ENCODE results near the gene OGFOD2.

Gene OGFOD2

DNA sequence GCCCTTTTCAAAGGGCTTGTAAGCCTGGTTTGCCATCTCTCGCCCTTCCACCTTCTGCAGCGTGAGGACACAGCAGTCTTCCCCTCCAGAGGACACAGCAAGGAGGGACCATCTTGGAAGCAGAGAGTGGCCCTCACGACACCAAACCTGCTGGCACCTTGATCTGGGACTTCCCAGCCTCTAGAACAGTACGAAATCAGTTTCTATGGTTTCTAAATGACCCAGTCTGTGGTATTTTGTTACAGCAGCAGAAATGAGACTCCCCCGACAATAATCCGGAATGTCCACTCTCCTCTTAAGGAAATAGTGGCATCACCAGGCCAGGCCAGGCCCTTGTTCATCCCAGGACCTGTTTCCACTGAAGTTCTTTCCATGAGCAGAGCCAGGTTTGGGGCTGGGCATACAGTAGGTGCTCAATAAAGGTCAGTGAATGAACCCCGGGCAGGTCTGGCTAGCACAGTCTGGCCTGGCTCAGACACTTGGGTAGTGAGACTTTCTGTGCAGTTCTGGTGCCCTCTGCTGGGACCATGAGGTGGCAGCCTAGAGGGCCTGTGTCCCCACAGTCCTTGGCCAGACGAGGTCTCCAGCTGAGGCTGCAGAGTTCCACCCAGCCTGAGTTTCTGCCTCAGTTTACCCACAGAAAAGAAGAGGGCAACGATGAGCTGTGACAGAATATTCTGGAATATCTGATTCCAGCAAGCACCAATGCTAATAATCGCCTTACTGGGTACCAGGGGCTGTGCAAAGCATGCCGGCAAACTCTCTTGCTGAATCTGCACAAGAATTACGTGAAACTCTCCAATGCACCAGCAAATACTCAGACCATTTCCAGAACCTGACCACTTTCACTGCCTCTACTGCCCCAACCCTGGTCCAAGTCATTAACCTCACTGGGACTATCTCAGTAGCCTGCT, 22.8 kb upstream of the OGFOD2 start:
- DNase-seq, result peak; percentile 32

DNA sequence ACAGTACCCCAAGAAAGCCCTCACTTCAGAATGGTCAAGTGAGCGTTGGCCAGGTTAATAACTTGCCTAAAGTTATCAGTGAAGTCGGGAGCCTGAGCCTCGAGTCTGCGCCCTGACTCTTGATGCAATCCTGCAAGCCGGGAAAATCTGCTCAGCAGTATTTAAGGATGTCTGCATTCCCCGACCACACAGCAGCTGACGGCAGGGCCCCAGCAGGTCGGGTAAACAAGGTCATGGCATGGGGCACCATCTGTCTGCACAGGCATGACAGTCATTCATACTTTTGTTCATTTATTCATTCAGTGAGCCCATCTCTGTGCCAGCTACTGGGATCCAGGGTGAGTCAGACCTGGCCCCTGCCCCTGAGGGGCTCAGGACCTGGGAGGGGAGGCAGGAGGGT, 19.9 kb upstream of the OGFOD2 start:
- DNase-seq, result no peak

DNA sequence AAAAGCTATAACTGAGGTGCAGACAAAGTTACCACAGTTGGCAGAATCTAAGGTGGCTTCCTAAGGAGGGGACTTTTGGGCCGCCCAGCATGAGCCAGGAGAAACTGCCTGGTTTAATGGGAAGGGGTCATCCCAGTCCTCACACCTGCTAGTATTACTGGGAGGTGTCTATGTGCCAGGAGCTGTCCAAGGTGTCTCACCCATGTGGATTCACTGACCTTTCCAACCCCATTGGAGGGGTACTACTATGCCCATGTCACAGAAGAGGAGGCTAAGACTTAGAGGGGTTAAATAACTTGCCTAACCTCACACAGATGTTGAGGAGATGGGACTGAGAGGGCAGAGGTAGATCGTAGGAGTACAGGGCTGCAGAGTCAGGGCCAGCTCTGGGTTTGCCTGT, 19.0 kb upstream of the OGFOD2 start:
- no peak for DNase-seq

DNA sequence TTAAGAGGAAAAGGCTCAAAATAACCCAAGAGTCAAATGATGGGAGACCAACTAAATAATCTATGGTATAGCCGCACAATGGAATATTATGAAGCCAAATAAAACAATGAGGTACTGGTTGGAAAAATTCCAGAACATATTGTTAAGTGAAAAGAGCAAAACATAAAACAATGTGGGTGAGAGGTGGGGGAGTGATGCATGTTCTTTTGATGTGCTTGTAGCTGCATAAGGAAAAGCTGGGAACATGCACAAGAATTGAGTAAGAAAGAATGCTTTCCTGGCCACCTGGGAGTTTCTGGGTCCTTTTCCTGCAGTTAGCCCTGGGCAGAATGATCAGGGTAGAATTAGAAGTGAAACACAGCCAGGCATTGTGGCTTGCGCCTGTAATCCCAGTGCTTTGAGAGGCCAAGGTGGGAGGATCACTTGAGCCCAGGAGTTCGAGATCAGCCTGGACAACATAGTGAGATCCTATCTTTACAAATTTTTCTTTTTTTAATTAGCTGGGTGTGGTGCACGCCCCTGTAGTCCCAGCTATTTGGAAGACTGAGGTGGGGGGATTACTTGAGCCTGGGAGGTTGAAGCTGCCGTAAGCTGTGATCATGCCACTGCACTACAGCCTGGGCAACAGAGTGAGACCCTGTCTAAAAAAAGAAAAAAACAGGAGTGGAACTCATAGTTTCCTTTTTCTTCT, 16.7 kb upstream of the OGFOD2 start:
- no peak for DNase-seq

GRCh38 chr12:122959566-122960192, 15.4 kb upstream of the OGFOD2 start:
- no peak for DNase-seq

DNA sequence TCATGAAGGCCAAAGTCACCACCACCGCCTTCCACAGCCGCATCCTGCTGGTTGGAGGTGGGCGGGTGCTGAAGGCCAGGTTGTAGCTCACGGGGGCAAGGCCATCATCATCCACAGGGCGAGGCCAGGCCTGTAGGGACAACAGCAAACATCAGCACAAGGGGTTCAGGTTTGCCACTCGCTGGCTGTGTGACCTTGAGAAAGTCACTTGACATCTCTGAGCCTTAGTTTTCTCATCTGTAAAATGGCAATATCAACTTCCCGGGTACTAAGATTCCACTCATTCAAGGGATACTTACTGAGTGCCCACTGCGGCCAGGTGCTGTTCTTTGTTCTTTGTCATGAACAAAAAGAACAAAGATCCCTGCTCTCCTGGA, 14.9 kb upstream of the OGFOD2 start:
- no peak for DNase-seq

DNA sequence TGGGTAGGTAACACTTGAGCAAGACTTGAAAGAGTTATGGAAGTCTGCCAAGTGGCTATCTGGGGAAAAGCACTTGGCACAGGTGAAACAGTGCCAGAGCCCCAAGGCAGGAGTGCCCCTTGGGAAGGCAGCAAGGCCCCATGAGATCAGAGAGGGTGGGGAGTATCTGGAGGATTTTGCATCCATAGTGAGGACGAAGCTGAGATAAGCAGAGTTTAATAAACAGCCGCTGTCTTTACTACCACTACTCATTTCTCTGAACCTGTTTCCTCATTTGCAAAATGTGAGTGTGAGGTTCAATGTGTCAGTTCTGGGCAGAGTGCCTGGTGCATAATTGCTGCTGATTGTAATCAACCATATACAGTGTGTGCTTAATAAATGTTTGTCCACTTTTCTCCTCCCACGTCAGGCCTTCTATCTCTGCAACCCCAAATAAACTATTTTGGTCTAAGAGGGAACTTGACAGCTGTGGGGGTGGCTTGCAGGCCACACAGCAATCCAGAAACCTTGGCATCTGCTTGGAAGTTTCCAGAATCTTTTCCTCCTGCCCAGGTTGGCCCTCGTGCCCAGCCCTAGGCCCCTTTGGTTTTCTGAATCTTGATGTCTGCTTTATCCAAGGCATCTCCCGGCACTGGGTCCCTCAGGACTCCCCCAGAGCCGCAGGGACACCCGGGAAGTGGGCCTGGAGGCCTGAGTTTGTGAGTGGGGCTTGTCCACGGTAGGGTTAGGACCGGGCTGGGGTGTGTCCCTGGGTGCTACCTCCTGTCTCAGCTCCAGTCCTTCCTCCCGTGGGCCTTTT, 13.3 kb upstream of the OGFOD2 start:
- no peak for DNase-seq

- peak; percentile 82 for DNase-seq
Measured at GRCh38 chr12:122963941-122964265, 11.1 kb upstream of the OGFOD2 start.

- DNase-seq, result no peak
Measured at GRCh38 chr12:122964439-122965257, 10.4 kb upstream of the OGFOD2 start.

GRCh38 chr12:122965321-122965751, 9.7 kb upstream of the OGFOD2 start:
- no peak for DNase-seq

GRCh38 chr12:122965851-122966742, 8.9 kb upstream of the OGFOD2 start, which contains the start of gene ABCB9:
ABCB9 (minus strand) TSS chr12:122966463; CDS start chr12:122960235, 6,228 bp downstream.
- DNase-seq, result peak; percentile 53

DNA sequence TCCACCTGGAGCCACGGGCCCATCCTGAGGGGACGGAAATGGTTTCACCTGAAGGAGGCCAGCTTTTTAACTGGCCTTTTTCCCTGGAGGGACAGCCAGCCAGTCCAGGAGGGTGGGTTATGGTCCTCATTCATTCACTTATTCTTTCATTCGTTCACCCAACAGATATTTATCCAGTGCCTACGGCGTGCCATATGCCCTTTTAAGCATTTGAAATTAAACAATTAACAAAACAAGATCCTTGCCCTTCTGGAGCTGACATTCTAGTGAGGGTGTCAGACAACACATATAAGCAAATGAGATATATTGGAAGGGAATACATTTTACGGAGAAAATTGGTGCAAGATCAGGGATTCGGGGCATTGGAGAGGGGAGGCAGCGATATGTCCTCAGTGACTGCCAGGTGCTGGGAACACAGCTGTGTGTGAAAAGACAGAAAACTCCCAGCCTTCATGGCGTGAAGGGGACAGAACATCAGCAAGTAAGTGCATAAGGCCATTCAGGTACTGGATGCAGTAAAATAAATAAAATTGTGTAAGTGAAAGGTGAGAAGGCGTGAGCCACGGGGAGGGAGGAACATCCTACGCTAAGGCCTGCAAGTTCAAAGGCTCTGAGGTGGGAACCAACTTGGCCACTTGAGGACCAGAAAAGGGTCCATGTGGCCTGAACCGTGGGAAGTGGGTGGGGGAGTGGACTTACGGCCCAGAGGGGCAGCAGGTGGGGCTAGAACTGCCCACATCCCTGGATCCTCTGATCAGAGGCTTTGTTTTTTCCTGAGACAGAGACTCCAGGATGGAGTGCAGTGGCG, 8.1 kb upstream of the OGFOD2 start:
- no peak for DNase-seq

DNA sequence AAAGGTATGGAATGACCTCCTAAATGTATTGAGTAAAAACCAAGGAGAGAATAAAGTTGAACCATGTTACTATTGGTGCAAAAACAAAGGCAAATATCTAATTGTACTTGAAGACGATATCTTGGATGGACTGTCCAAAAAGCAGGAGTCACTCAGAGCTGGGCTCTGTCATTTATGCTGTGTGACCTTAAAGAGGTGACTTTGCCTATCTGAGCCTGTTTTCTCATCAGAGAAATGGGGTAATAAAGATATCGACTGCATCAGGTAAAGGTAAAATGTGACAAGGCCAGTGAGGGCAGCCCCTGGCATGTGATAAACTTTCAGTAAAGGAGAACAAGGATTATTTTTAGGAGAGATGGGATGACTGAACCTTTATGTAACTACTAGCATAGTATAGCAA, 6.9 kb upstream of the OGFOD2 start:
- no peak for DNase-seq

DNA sequence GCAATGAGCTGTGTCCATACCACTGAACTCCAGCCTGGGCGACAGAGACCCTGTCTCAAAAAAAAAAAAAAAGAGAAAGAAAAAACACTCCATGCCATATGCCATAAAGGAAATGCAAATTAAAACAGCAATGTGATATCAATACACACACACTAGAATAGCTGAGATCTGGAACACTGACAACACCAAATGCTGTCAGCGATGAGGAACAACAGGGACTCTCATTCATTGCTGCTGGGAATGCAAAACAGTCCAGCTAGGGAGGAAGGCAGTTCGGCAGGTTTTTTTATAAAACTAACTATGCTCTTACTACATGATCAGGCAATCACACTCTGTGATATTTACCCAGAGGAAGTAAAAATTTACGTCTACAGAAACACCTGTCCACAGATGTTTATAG, 5.4 kb upstream of the OGFOD2 start:
- peak; percentile 16 for DNase-seq

DNA sequence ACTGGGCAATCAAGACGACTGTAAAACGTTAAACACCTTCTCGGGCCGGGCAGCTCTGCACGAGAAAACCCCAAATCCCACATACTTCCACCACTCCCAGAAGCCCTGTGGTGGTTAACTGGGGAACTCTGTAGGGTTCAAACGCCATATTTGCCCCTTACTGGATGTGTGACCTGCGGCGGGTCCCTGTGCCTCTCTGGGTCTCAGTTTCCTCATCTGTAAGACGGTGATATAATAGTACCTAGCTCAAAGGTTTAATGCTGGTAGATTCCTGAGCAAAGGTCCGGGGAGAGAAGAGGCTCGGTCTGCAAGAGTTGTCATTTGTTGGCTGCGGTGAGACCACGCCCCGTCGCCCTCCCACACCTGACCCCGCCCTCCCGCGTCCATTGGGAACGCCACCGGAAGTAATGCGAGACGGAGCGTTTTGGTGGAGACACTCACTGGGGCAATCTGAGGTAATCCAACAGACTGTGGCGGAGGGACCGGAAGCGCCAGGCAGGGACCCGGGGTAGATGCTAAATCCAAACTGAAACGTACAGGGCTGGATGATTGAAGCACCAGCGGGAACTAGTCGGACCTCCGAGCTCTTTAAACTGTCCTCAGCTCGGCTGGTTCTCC, 661 bp upstream of the OGFOD2 start:
- DNase-seq, result peak; percentile 92

DNA sequence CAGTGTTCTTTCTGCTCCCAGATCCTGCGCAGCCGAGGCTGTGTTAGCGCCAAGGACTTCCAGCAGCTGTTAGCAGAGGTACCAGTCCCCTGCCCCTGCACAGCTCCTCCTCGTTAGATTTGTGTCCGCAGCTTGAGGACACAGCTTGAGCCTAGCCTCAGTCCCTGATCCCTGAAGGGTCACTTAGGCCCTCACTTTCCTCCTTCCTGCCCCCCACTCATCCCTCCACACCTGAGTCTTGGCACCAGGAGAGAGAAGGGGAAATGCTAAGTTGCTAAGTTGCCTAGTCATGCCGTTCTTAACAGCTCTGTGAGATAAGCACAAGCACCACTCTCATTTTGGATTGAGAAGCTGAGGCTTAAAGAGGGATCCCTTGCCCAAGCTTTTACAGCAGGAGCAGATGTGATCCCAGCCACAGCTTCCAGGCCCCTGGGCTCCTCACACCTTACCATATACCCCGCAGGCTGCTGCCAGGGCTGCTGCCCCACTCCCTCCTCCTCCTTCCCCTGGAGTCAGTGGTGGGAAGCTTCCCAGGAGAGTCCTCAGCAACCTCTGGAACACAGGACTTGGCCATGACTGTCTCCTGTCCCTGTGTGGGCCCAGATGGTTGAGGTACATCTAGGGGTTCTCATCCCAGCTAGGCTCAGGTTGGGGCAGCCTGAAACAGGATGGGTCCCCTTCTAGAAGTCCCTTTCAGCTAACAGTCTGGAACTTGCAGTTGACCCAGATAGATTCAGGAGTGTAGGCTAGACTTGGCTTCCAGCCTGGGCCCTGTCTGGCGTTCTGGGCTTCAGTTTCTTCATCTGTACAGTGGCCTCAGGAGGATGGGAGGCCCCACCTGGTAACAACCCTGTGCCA, 975 bp downstream of the OGFOD2 start:
- DNase-seq, result no peak

GRCh38 chr12:122976648-122976975, 1.6 kb downstream of the OGFOD2 start:
- no peak for DNase-seq

DNA sequence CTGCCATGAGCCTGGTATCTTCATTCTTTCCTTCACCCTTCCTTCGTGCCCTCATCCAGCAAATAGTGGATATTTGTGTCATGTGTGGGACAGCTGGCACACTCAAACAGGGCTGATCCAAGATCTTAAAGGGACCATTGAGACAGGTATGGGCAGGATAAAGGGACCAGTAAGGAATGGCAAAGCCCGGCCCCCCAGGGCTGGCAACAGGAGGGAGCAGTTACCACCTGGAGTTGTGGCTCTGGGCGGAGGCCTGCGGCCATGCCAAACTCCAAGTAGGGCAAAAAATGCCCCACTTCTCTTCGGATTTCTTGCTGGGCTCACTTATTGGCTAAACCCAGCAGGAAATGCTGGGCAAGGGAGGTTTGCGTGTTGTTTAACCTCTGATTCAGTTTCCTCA, 2.1 kb downstream of the OGFOD2 start:
- DNase-seq, result no peak
